B cell (primary cell): Measurements from ENCODE around the gene ITGB2. TPM values are rescaled to one million over a fixed set of nuclear protein-coding genes. Genes with fewer than 3 reads are reported as not detected.

Source experiments
- ATAC-seq: fragments of 200-7000 bp; cut with Tn5 transposase; one replicate; pipeline ENCODE4 v1.10.0; 2021; ENCODE audit warnings: low read depth, mild to moderate bottlenecking, moderate number of reproducible peaks, moderate library complexity
- CTCF ChIA-PET: fragments of 350-600 bp; sonication (Branson Sonifier 250); formaldehyde crosslinking; loops from one replicate; lab custom pipeline; 2021; ENCODE audit warnings: antibody characterized with exemption, inconsistent platforms; lab: Charles Lee
- POLR2A ChIA-PET: fragments of 350-600 bp; sonication (Branson Sonifier 250); formaldehyde crosslinking; loops from one replicate; lab custom pipeline; 2021; ENCODE audit warnings: antibody characterized with exemption; lab: Charles Lee
- DNase-seq: peaks from one replicate; pipeline ENCODE4 v3.0.0; 2013
- H2AFZ ChIP-seq: 2 replicates; pipeline ENCODE4 v1.6.1; 2012; ENCODE audit warnings: mild to moderate bottlenecking, low read depth, low read length; ENCODE audit not compliant: insufficient read depth, poor library complexity, severe bottlenecking
- H3K27ac ChIP-seq, 2 donors: 1 replicate in 1 of 2; 2 replicates in 1 of 2; pipeline ENCODE4 v1.5.1; 2012 to 2013; ENCODE audit warnings: low read length in 2 of 2, mild to moderate bottlenecking in 2 of 2, moderate library complexity in 1 of 2
- H3K27me3 ChIP-seq, 4 experiments: fragments of 200-600 bp in 1 of 4; sonication (generic) in 1 of 4; replicated peaks in 1 of 4; 1 replicate in 2 of 4; 2 replicates in 2 of 4; pipeline versions ENCODE4 v1.6.1 to v1.7.0; 2013 to 2016; ENCODE audit warnings: low read length in 3 of 4, mild to moderate bottlenecking in 2 of 4, mixed read lengths in 1 of 4, moderate library complexity in 1 of 4; ENCODE audit not compliant: insufficient read depth in 4 of 4, control insufficient read depth in 3 of 4; ENCODE audit errors: control extremely low read depth in 1 of 4
- H3K36me3 ChIP-seq, 2 experiments: replicated peaks in 1 of 2; 1 replicate in 1 of 2; 2 replicates in 1 of 2; pipeline versions ENCODE4 v1.6.1 to v1.7.1; 2013; ENCODE audit warnings: low read length in 1 of 2; ENCODE audit not compliant: insufficient read depth in 2 of 2, control insufficient read depth in 1 of 2; ENCODE audit errors: control extremely low read depth in 1 of 2, extremely low read depth in 1 of 2
- H3K4me1 ChIP-seq, 2 donors: fragments of 200-600 bp in 1 of 2; sonication (generic) in 1 of 2; 1 replicate in 1 of 2; 2 replicates in 1 of 2; pipeline versions ENCODE4 v1.5.1 to v1.6.1; 2013 to 2017; ENCODE audit warnings: low read length in 2 of 2; ENCODE audit not compliant: control insufficient read depth in 2 of 2, insufficient read depth in 2 of 2
- H3K4me2 ChIP-seq: replicated peaks from 2 replicates; pipeline ENCODE3; 2012; ENCODE audit warnings: mild to moderate bottlenecking, low read depth, low read length; ENCODE audit not compliant: poor library complexity, severe bottlenecking
- H3K4me3 ChIP-seq, 5 experiments: fragments of 200-600 bp in 1 of 5; sonication (generic) in 1 of 5; 1 replicate in 3 of 5; 2 replicates in 2 of 5; pipeline versions ENCODE4 v1.5.1 to v1.7.0; 2011 to 2016; ENCODE audit warnings: low read length in 4 of 5, mild to moderate bottlenecking in 4 of 5, low read depth in 2 of 5, control low read depth in 1 of 5, moderate library complexity in 1 of 5; ENCODE audit not compliant: insufficient read depth in 1 of 5; ENCODE audit errors: control extremely low read depth in 1 of 5, extremely low read depth in 1 of 5
- H3K79me2 ChIP-seq: fragments of 200-600 bp; sonication (generic); one replicate; pipeline ENCODE4 v1.6.0; 2016; ENCODE audit warnings: low read length; ENCODE audit not compliant: control insufficient read depth, insufficient read depth
- H3K9ac ChIP-seq: fragments of 200-600 bp; sonication (generic); 2 replicates; pipeline ENCODE4 v1.6.1; 2017; ENCODE audit warnings: mild to moderate bottlenecking, low read length, moderate library complexity
- H3K9me3 ChIP-seq, 3 donors: one replicate each; pipeline versions ENCODE4 v1.6.1 to v1.7.1; 2013; ENCODE audit warnings: low read length in 2 of 3; ENCODE audit not compliant: control insufficient read depth in 2 of 3, insufficient read depth in 1 of 3; ENCODE audit errors: control extremely low read depth in 1 of 3
- H4K20me1 ChIP-seq: 2 replicates; pipeline ENCODE4 v1.6.0; 2012; ENCODE audit warnings: mild to moderate bottlenecking, low read length; ENCODE audit not compliant: insufficient read depth, control insufficient read depth, poor library complexity, severe bottlenecking
- H3K27ac Mint-ChIP-seq: one replicate; pipeline ENCODE4 v1.8.0; 2021; ENCODE audit warnings: mixed read lengths
- H3K27me3 Mint-ChIP-seq: one replicate; pipeline ENCODE4 v1.8.0; 2021; ENCODE audit warnings: mixed read lengths
- H3K4me1 Mint-ChIP-seq: one replicate; pipeline ENCODE4 v1.8.0; 2021; ENCODE audit warnings: mixed read lengths
- H3K4me3 Mint-ChIP-seq: one replicate; pipeline ENCODE4 v1.8.0; 2021; ENCODE audit warnings: mixed read lengths
- H3K9me3 Mint-ChIP-seq: one replicate; pipeline ENCODE4 v1.8.0; 2022; ENCODE audit warnings: mixed read lengths; ENCODE audit not compliant: insufficient read depth
- EZH2 ChIP-seq: IDR thresholded peaks from 2 replicates; pipeline ENCODE4 v1.6.1; 2012; ENCODE audit warnings: borderline replicate concordance, low read depth, mild to moderate bottlenecking, moderate library complexity, low read length; ENCODE audit not compliant: insufficient read depth, poor library complexity, severe bottlenecking
- WGBS: methylation state at CpG from one replicate; pipeline ENCODE4 v1.1.5; 2013; ENCODE audit warnings: missing lambda C conversion rate; ENCODE audit not compliant: insufficient coverage; 5-methylcytosine and 5-hydroxymethylcytosine counted together
- intact Hi-C: fragments of 100-400 bp; cut with micrococcal nuclease; formaldehyde crosslinking; loops from one replicate; pipeline ENCODE4 v1.10.0; 2022
- polyA plus RNA-seq: library from polyadenylated mRNA; depleted of rRNA; stranded (reverse); fragments of >200 nt; gene quantifications from 2 replicates; pipeline ENCODE4 v1.2.3, GENCODE V29; 2012
- total RNA-seq, 2 donors: library from RNA; stranded (reverse); fragments of 120-200 nt in 1 of 2; gene quantifications; 1 replicate in 1 of 2; 2 replicates in 1 of 2; pipeline versions ENCODE4 v1.2.3 to v1.2.4, GENCODE V29; 2013 to 2022
- TF ChIP-seq, protein P1 (sequence below): fragments of 200-600 bp; IDR thresholded peaks from one replicate; pipeline ENCODE4 v1.8.0; 2022; ENCODE audit warnings: antibody characterized with exemption, mild to moderate bottlenecking

The ITGB2 gene
- total and polyA plus RNA-seq, 2 donors (not counting 1 experiment from before 2014, with no cell fraction given): 102 to 368 TPM

DNA sequence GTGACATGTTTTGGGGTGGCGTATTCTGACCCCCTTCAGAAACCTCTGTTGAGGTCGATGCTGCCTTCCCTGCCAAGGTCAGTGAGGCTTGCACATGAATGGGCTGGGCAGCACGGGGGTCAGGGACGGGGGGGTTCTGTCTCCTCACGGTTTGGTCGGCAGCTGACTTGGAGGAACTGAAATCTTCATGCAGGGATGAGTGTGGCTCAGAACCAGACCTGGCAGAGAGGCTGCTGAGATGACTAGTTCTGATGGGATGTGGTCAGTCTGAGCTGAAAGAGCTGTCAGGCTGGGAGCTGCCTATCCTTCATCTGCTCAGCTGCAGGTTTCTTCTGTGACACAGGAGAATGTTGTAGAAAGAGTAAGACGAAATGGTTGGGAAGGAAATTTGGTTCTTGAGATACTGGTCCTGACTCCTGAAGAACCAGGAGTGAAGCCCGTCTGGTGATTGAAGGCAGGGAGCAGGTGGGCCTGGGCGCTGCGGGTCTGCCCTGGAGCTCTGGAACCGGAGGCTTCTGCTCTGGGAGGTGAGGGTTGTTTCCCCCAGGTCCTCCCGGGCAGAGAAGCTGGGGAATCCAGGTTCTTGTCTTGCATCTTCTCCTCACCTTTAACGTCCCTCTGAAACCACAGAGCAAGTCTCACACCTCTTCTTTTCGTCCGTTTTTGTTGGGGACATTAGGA, 22.4 kb upstream of the ITGB2 start:
- Histone ChIP-seq H3K9me3 (no peaks in the 10 kb centered on the region), H3K9ac (no peak overlapping the region), H4K20me1 (peaks cover 73% of the 10 kb centered on the region), H3K4me1 (peaks cover 31 to 48% of the 10 kb centered on the region in 2 donors), H3K4me2 (no peak overlapping the region), H3K27me3 (no peaks in the 10 kb centered on the region), H3K4me3 (no peak overlapping the region), H3K27ac (no peak overlapping the region), H2AFZ (no peak overlapping the region), H3K79me2 (peaks cover 78% of the 10 kb centered on the region), H3K36me3 (peaks cover 0 to 29% of the 10 kb centered on the region in 2 experiments)
- ChIA-PET CTCF (interaction anchor here (0.5 to 16.3 kb wide), 6 partner anchors 9 to 407 kb away, joined by 3 to 423 read pairs (median 4); no protein-coding TSS in a partner anchor), POLR2A (no interaction called here)
- WGBS: 78% methylated on average over 14 of the region's 15 CpGs
- TF ChIP-seq, protein P1, sequence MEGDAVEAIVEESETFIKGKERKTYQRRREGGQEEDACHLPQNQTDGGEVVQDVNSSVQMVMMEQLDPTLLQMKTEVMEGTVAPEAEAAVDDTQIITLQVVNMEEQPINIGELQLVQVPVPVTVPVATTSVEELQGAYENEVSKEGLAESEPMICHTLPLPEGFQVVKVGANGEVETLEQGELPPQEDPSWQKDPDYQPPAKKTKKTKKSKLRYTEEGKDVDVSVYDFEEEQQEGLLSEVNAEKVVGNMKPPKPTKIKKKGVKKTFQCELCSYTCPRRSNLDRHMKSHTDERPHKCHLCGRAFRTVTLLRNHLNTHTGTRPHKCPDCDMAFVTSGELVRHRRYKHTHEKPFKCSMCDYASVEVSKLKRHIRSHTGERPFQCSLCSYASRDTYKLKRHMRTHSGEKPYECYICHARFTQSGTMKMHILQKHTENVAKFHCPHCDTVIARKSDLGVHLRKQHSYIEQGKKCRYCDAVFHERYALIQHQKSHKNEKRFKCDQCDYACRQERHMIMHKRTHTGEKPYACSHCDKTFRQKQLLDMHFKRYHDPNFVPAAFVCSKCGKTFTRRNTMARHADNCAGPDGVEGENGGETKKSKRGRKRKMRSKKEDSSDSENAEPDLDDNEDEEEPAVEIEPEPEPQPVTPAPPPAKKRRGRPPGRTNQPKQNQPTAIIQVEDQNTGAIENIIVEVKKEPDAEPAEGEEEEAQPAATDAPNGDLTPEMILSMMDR: no peak
- TF ChIP-seq EZH2: no peak
- H3K4me3 Mint-ChIP-seq: no peak overlapping the region
- H3K27ac Mint-ChIP-seq: no peak overlapping the region
- no peaks in the 10 kb centered on the region for H3K27me3 Mint-ChIP-seq
- intact Hi-C loops: loop anchor here (5.0 kb wide), 1 partner anchor 344 kb away; the partner anchor contains the start of gene POFUT2
- ATAC-seq (no peak), DNase-seq (no peak)
- H3K9me3 Mint-ChIP-seq: no peaks in the 10 kb centered on the region
- peaks cover 42% of the 10 kb centered on the region for H3K4me1 Mint-ChIP-seq

DNA sequence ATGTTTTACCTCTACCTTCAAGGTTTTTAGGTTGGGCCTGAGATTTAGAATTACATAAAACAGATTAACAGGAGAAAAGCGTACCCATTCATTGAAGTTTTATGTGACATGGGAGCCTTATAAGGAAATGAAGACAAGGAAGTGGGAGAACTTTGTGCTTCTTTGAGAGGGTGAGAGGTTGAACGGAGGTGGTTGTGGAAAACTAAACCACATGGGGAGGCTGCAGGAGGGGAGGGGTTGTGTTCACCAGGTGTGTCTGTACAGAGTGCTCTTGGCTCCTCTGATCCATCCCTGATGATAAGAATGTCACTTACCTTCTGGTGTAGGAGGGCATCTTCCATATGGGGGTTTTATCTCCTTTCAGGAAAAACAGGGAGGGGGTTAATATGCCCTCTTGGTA, 21.9 kb upstream of the ITGB2 start:
- Histone ChIP-seq H4K20me1 (peaks cover 67% of the 10 kb centered on the region), H3K9me3 (no peaks in the 10 kb centered on the region), H3K4me2 (no peak overlapping the region), H3K4me1 (peaks cover 31 to 48% of the 10 kb centered on the region in 2 donors), H2AFZ (no peak overlapping the region), H3K9ac (no peak overlapping the region), H3K79me2 (peaks cover 72% of the 10 kb centered on the region), H3K4me3 (no peak overlapping the region), H3K27me3 (no peaks in the 10 kb centered on the region), H3K36me3 (peaks cover 0 to 29% of the 10 kb centered on the region in 2 experiments), H3K27ac (no peak overlapping the region)
- intact Hi-C loops: loop anchor here (5.0 kb wide), 1 partner anchor 345 kb away; the partner anchor contains the start of gene POFUT2
- POLR2A ChIA-PET: no interaction called here
- CTCF ChIA-PET: interaction anchor here (0.5 to 16.3 kb wide), 6 partner anchors 8 to 407 kb away, joined by 3 to 423 read pairs (median 4); no protein-coding TSS in a partner anchor
- TF ChIP-seq, protein P1: no peak
- no peak for TF ChIP-seq EZH2
- 55% methylated on average over 2 of the region's 2 CpGs for WGBS
- no peaks in the 10 kb centered on the region for H3K9me3 Mint-ChIP-seq
- H3K4me3 Mint-ChIP-seq: peak overlapping the region; percentile 42
- DNase-seq (no peak), ATAC-seq (no peak)
- H3K27ac Mint-ChIP-seq: no peak overlapping the region
- H3K4me1 Mint-ChIP-seq: peaks cover 42% of the 10 kb centered on the region
- H3K27me3 Mint-ChIP-seq: no peaks in the 10 kb centered on the region
